Measurements from ENCODE around the gene TRAFD1.

Gene TRAFD1

GRCh38 chr12:112115259-112116045, 9.9 kb upstream of the TRAFD1 start:
- no peak for DNase-seq (ENCODE audit: low spot score)

- peak; percentile 76 for DNase-seq (ENCODE audit: low spot score)
Observed at GRCh38 chr12:112116232-112117060, 8.9 kb upstream of the TRAFD1 start.

GRCh38 chr12:112117685-112118084, 7.7 kb upstream of the TRAFD1 start:
- no peak for DNase-seq (ENCODE audit: low spot score)

GRCh38 chr12:112121780-112122565, 3.4 kb upstream of the TRAFD1 start:
- no peak for DNase-seq (ENCODE audit: low spot score)

- no peak for DNase-seq (ENCODE audit: low spot score)
Observed at GRCh38 chr12:112122823-112123690, 2.3 kb upstream of the TRAFD1 start.

GRCh38 chr12:112124918-112125249, 476 bp upstream of the TRAFD1 start:
- no peak for DNase-seq (ENCODE audit: low spot score)

- DNase-seq (ENCODE audit: low spot score): no peak
Observed at GRCh38 chr12:112126000-112126438, 659 bp downstream of the TRAFD1 start.

GRCh38 chr12:112126911-112127310, 1.6 kb downstream of the TRAFD1 start:
- no peak for DNase-seq (ENCODE audit: low spot score)

- peak; percentile 36 for DNase-seq (ENCODE audit: low spot score)
Observed at GRCh38 chr12:112130441-112130998, 5.2 kb downstream of the TRAFD1 start.

GRCh38 chr12:112131686-112132085, 6.3 kb downstream of the TRAFD1 start:
- DNase-seq (ENCODE audit: low spot score): no peak

- DNase-seq (ENCODE audit: low spot score): no peak
Observed at GRCh38 chr12:112133418-112133817, 8.1 kb downstream of the TRAFD1 start.

- no peak for DNase-seq (ENCODE audit: low spot score)
Observed at GRCh38 chr12:112134731-112135130, 9.4 kb downstream of the TRAFD1 start.

- DNase-seq (ENCODE audit: low spot score): no peak
Observed at GRCh38 chr12:112140728-112141127, 15.4 kb downstream of the TRAFD1 start.

GRCh38 chr12:112146123-112146522, 20.8 kb downstream of the TRAFD1 start:
- no peak for DNase-seq (ENCODE audit: low spot score)

- no peak for DNase-seq (ENCODE audit: low spot score)
Observed at GRCh38 chr12:112148031-112148513, 22.7 kb downstream of the TRAFD1 start.

- DNase-seq (ENCODE audit: low spot score): no peak
Observed at GRCh38 chr12:112149596-112149995, 24.2 kb downstream of the TRAFD1 start.

- DNase-seq (ENCODE audit: low spot score): no peak
Observed at GRCh38 chr12:112151766-112152541, 26.6 kb downstream of the TRAFD1 start.

GRCh38 chr12:112153181-112153892, 28.0 kb downstream of the TRAFD1 start:
- no peak for DNase-seq (ENCODE audit: low spot score)

GRCh38 chr12:112153893-112154219, 28.5 kb downstream of the TRAFD1 start:
- no peak for DNase-seq (ENCODE audit: low spot score)

Data from hematopoietic multipotent progenitor cell treated with erythropoietin and hydrocortisone succinate and interleukin-3 and kit ligand, for 17 days (in vitro differentiated cells).